Liver (tissue), 9 donors: ENCODE measurements around the gene ALMS1. TPM values are rescaled to one million over a fixed set of nuclear protein-coding genes. Genes with fewer than 3 reads are reported as not detected.
"Not testable (repeated sequence)": the region's sequence is repeated elsewhere in the genome, so short reads cannot be mapped to it uniquely, and the experiment has no call there.

Experiments
- DNase-seq: peaks from one replicate; pipeline ENCODE4 v3.0.0-alpha.2; 2017; ENCODE audit warnings: low spot score
- H3K27ac ChIP-seq, 2 donors: one replicate each; pipeline ENCODE4 v1.7.0; 2013; ENCODE audit warnings: inconsistent platforms in 2 of 2, low read length in 2 of 2, control low read depth in 1 of 2, low read depth in 1 of 2, mild to moderate bottlenecking in 1 of 2
- H3K27me3 ChIP-seq, 4 donors: one replicate each; pipeline versions ENCODE4 v1.6.1 to v1.7.0; 2013; ENCODE audit warnings: low read length in 3 of 4, inconsistent platforms in 1 of 4, mild to moderate bottlenecking in 1 of 4, moderate library complexity in 1 of 4; ENCODE audit not compliant: control insufficient read depth in 4 of 4, insufficient read depth in 4 of 4
- H3K36me3 ChIP-seq, 4 donors: one replicate each; pipeline versions ENCODE4 v1.6.1 to v1.7.0; 2013; ENCODE audit warnings: low read length in 3 of 4, mild to moderate bottlenecking in 3 of 4, low read depth in 1 of 4, moderate library complexity in 1 of 4; ENCODE audit not compliant: control insufficient read depth in 4 of 4, insufficient read depth in 3 of 4
- H3K4me1 ChIP-seq, 4 donors: one replicate each; pipeline versions ENCODE4 v1.6.1 to v1.7.0; 2013; ENCODE audit warnings: low read length in 3 of 4, mild to moderate bottlenecking in 3 of 4, moderate library complexity in 1 of 4; ENCODE audit not compliant: control insufficient read depth in 4 of 4, insufficient read depth in 4 of 4
- H3K4me3 ChIP-seq, 3 donors: one replicate each; pipeline versions ENCODE4 v1.6.1 to v1.7.0; 2013; ENCODE audit warnings: low read length in 3 of 3, control low read depth in 1 of 3, low read depth in 1 of 3, mild to moderate bottlenecking in 1 of 3
- H3K9ac ChIP-seq, 2 donors: one replicate each; pipeline ENCODE4 v1.7.0; 2013; ENCODE audit warnings: low read length in 2 of 2, mild to moderate bottlenecking in 2 of 2, moderate library complexity in 2 of 2, control low read depth in 1 of 2, low read depth in 1 of 2
- H3K9me3 ChIP-seq, 4 donors: one replicate each; pipeline versions ENCODE4 v1.6.1 to v1.7.0; 2013; ENCODE audit warnings: low read length in 3 of 4; ENCODE audit not compliant: control insufficient read depth in 4 of 4
- ATF3 ChIP-seq: IDR thresholded peaks from 2 replicates; pipeline ENCODE4 v1.6.1; 2016; ENCODE audit warnings: antibody characterized with exemption
- CTCF ChIP-seq: fragments of 150-350 bp; IDR thresholded peaks from 2 replicates; pipeline ENCODE4 v1.5.1; 2017; ENCODE audit warnings: improper control_type of control experiment, low read depth, low read length; ENCODE audit not compliant: missing input control
- EGR1 ChIP-seq, 2 donors: IDR thresholded peaks; 2 replicates each; pipeline ENCODE4 v1.6.1; 2016 to 2018; ENCODE audit warnings: antibody characterized with exemption in 2 of 2, low read depth in 2 of 2
- FOXA1 ChIP-seq: IDR thresholded peaks from 2 replicates; pipeline ENCODE4 v1.6.1; 2016; ENCODE audit warnings: antibody characterized with exemption
- FOXA2 ChIP-seq: IDR thresholded peaks from 2 replicates; pipeline ENCODE4 v1.6.1; 2016; ENCODE audit warnings: antibody characterized with exemption
- GABPA ChIP-seq, 2 donors: IDR thresholded peaks in 1 of 2; conservative IDR thresholded peaks in 1 of 2; 2 replicates each; pipeline ENCODE4 v1.6.1; 2016; ENCODE audit warnings: antibody characterized with exemption in 2 of 2, mild to moderate bottlenecking in 1 of 2, moderate library complexity in 1 of 2
- HNF4A ChIP-seq, 2 donors: conservative IDR thresholded peaks; 2 replicates each; pipeline ENCODE4 v1.6.1; 2016; ENCODE audit warnings: antibody characterized with exemption in 2 of 2, mild to moderate bottlenecking in 2 of 2
- JUND ChIP-seq, 2 donors: IDR thresholded peaks; 2 replicates each; pipeline ENCODE4 v1.6.1; 2016; ENCODE audit warnings: antibody characterized with exemption in 2 of 2
- MAX ChIP-seq: IDR thresholded peaks from 2 replicates; pipeline ENCODE4 v1.6.1; 2016; ENCODE audit warnings: antibody characterized with exemption
- NR2F2 ChIP-seq: IDR thresholded peaks from 2 replicates; pipeline ENCODE4 v1.6.1; 2016; ENCODE audit warnings: antibody characterized with exemption
- RAD21 ChIP-seq, 2 donors: IDR thresholded peaks; 2 replicates each; pipeline ENCODE4 v1.6.1; 2016; ENCODE audit warnings: antibody characterized with exemption in 2 of 2, mild to moderate bottlenecking in 2 of 2
- REST ChIP-seq: IDR thresholded peaks from 2 replicates; pipeline ENCODE4 v1.6.1; 2016; ENCODE audit warnings: antibody characterized with exemption, mild to moderate bottlenecking
- RXRA ChIP-seq, 2 donors: IDR thresholded peaks; 2 replicates each; pipeline ENCODE4 v1.6.1; 2017 to 2018; ENCODE audit warnings: antibody characterized with exemption in 2 of 2, mild to moderate bottlenecking in 1 of 2
- SP1 ChIP-seq: IDR thresholded peaks from 2 replicates; pipeline ENCODE4 v1.6.1; 2018; ENCODE audit warnings: antibody characterized with exemption, mild to moderate bottlenecking
- TAF1 ChIP-seq: conservative IDR thresholded peaks from 2 replicates; pipeline ENCODE4 v1.6.1; 2016; ENCODE audit warnings: antibody characterized with exemption, mild to moderate bottlenecking
- YY1 ChIP-seq: IDR thresholded peaks from 2 replicates; pipeline ENCODE4 v1.6.1; 2016; ENCODE audit warnings: antibody characterized with exemption, mild to moderate bottlenecking
- ZBTB33 ChIP-seq: IDR thresholded peaks from 2 replicates; pipeline ENCODE4 v1.6.1; 2016; ENCODE audit warnings: antibody characterized with exemption
- WGBS: extraction: QIAGEN DNeasy Blood & Tissue Kit; methylation state at CpG from one replicate; pipeline ENCODE4 v1.1.7; 2013; 5-methylcytosine and 5-hydroxymethylcytosine counted together
- polyA plus RNA-seq, 2 donors: library from polyadenylated mRNA; stranded (reverse) in 1 of 2; unstranded in 1 of 2; fragments of 200-250 nt in 1 of 2; fragments of >200 nt in 1 of 2; fragmentation: Nextera tagmentation in 1 of 2; extraction: Ambion mirVana in 1 of 2; gene quantifications; one replicate each; pipeline versions ENCODE4 v1.2.1 to v1.2.3, GENCODE V29; 2013 to 2015
- total RNA-seq, 2 donors: library from RNA; depleted of rRNA; stranded (reverse); fragments of >200 nt; gene quantifications; one replicate each; pipeline ENCODE4 v1.2.3, GENCODE V29; 2014
- donor health status: healthy.
- donor health status: healthy.
- donor health status: healthy.
- donor health status: healthy.
- donor health status: healthy.

ALMS1 gene
- total and polyA plus RNA-seq, 4 donors, result 2.1 to 18.3 (median 7.0) TPM

GRCh38 chr2:73601780-73602179 lies 216.1 kb downstream of the ALMS1 start:
- Histone ChIP-seq H3K4me3 (no peak overlapping the region), H3K27ac (no peak overlapping the region), H3K9me3 (no peaks in the 10 kb centered on the region), H3K36me3 (peaks cover 0 to 14% (median 6%) of the 10 kb centered on the region in 4 donors), H3K9ac (no peak overlapping the region), H3K27me3 (no peaks in the 10 kb centered on the region), H3K4me1 (no peaks in the 10 kb centered on the region)
- no peak for DNase-seq
- 96% methylated on average over 5 of the region's 5 CpGs for WGBS
- TF ChIP-seq REST (no peak), RXRA (IDR thresholded peaks at IDR 0.05) (no peak), ZBTB33 (no peak), RAD21 (IDR thresholded peaks at IDR 0.05) (no peak), GABPA (IDR thresholded peaks at IDR 0.05 in 1 of 2, conservative IDR thresholded peaks at IDR 0.05 in 1 of 2) (no peak), JUND (IDR thresholded peaks at IDR 0.05) (no peak), FOXA1 (no peak), TAF1 (no peak), FOXA2 (no peak), ATF3 (no peak), EGR1 (IDR thresholded peaks at IDR 0.05; ENCODE audit: low read depth in 2 of 2) (no peak), NR2F2 (no peak), HNF4A (conservative IDR thresholded peaks at IDR 0.05) (no peak), YY1 (no peak), SP1 (no peak), MAX (no peak), CTCF (no peak)

GRCh38 chr2:73603099-73603588 lies 217.5 kb downstream of the ALMS1 start:
- H3K9ac ChIP-seq, H3K9me3 ChIP-seq, H3K27me3 ChIP-seq, DNase-seq, H3K4me3 ChIP-seq, H3K4me1 ChIP-seq, H3K27ac ChIP-seq: not testable (repeated sequence)
- WGBS, result 90% methylated on average over 4 of the region's 4 CpGs
- peaks cover 0 to 14% (median 6%) of the 10 kb centered on the region in 4 donors for H3K36me3 ChIP-seq

GRCh38 chr2:73604589-73604988 lies 219.0 kb downstream of the ALMS1 start:
- H3K9me3 ChIP-seq, H3K4me1 ChIP-seq, H3K27me3 ChIP-seq, H3K27ac ChIP-seq, H3K4me3 ChIP-seq, DNase-seq, H3K9ac ChIP-seq: not testable (repeated sequence)
- peaks cover 0 to 14% (median 6%) of the 10 kb centered on the region in 4 donors for H3K36me3 ChIP-seq
- WGBS, result 88% methylated on average over 2 of the region's 2 CpGs
